GM23338 (cell line): ENCODE data around the gene MICALL1. TPM values are rescaled to one million over a fixed set of nuclear protein-coding genes. Genes with fewer than 3 reads are reported as not detected.

Experiments used
- ATAC-seq: fragments of 200-7000 bp; cut with Tn5 transposase; 3 replicates; pipeline ENCODE4 v1.9.1; 2020
- DNase-seq: peaks from one replicate; pipeline ENCODE4 v3.0.0-alpha.2; 2015; ENCODE audit warnings: low spot score
- H2AFZ ChIP-seq: fragments of 200-600 bp; sonication (generic); 2 replicates; pipeline ENCODE4 v1.8.0; 2016; ENCODE audit warnings: antibody characterized with exemption, mild to moderate bottlenecking, moderate library complexity
- H3F3A ChIP-seq: fragments of 200-600 bp; sonication (generic); replicated peaks from 2 replicates; pipeline ENCODE4 v1.8.0; 2017; ENCODE audit warnings: antibody characterized with exemption, mixed run types, low read depth
- H3K27ac ChIP-seq: fragments of 200-600 bp; sonication (generic); 2 replicates; pipeline ENCODE4 v1.6.1; 2016; ENCODE audit warnings: low read depth
- H3K27me3 ChIP-seq: fragments of 200-600 bp; sonication (generic); 2 replicates; pipeline ENCODE4 v1.8.0; 2016; ENCODE audit warnings: mild to moderate bottlenecking, mixed run types, moderate library complexity; ENCODE audit not compliant: insufficient read depth
- H3K36me3 ChIP-seq: fragments of 200-600 bp; sonication (generic); 2 replicates; pipeline ENCODE4 v1.8.0; 2016; ENCODE audit warnings: mild to moderate bottlenecking; ENCODE audit not compliant: insufficient read depth
- H3K4me1 ChIP-seq: fragments of 200-600 bp; sonication (generic); 2 replicates; pipeline ENCODE4 v1.8.0; 2016; ENCODE audit warnings: mild to moderate bottlenecking, moderate library complexity; ENCODE audit not compliant: insufficient read depth
- H3K4me2 ChIP-seq: fragments of 200-600 bp; sonication (generic); 2 replicates; pipeline ENCODE4 v1.7.1; 2017; ENCODE audit warnings: mixed run types
- H3K4me3 ChIP-seq: fragments of 200-600 bp; sonication (generic); 2 replicates; pipeline ENCODE4 v1.6.1; 2016; ENCODE audit warnings: mixed run types
- H3K79me2 ChIP-seq: fragments of 200-600 bp; sonication (generic); replicated peaks from 2 replicates; pipeline ENCODE4 v1.8.0; 2017; ENCODE audit warnings: mild to moderate bottlenecking; ENCODE audit not compliant: insufficient read depth
- H3K9me2 ChIP-seq: fragments of 200-600 bp; sonication (generic); 2 replicates; pipeline ENCODE4 v1.8.0; 2017; ENCODE audit not compliant: insufficient read depth
- H4K20me1 ChIP-seq: fragments of 200-600 bp; sonication (generic); replicated peaks from 2 replicates; pipeline ENCODE4 v1.8.0; 2017; ENCODE audit warnings: mild to moderate bottlenecking; ENCODE audit not compliant: insufficient read depth
- H3K27ac Mint-ChIP-seq: 2 replicates; pipeline ENCODE4 v1.8.0; 2020; ENCODE audit warnings: inconsistent platforms, mild to moderate bottlenecking, moderate library complexity, mixed read lengths
- H3K27me3 Mint-ChIP-seq: 3 replicates; pipeline ENCODE4 v1.8.0; 2022; ENCODE audit warnings: low read depth, mild to moderate bottlenecking, moderate library complexity, mixed read lengths, inconsistent platforms; ENCODE audit not compliant: insufficient read depth, poor library complexity
- H3K36me3 Mint-ChIP-seq: 3 replicates; pipeline ENCODE4 v1.8.0; 2021; ENCODE audit warnings: low read depth, mild to moderate bottlenecking, inconsistent platforms, moderate library complexity, mixed read lengths
- H3K4me1 Mint-ChIP-seq: 3 replicates; pipeline ENCODE4 v1.8.0; 2020; ENCODE audit warnings: mild to moderate bottlenecking, inconsistent platforms, mixed read lengths
- H3K4me3 Mint-ChIP-seq: 3 replicates; pipeline ENCODE4 v1.8.0; 2021; ENCODE audit warnings: moderate library complexity, mild to moderate bottlenecking, inconsistent platforms, mixed read lengths
- H3K9me3 Mint-ChIP-seq: 3 replicates; pipeline ENCODE4 v1.8.0; 2020; ENCODE audit warnings: moderate library complexity, mild to moderate bottlenecking, inconsistent platforms, mixed read lengths
- CREB1 ChIP-seq: fragments of 250-450 bp; sonication (Bioruptor Pico); IDR thresholded peaks from 2 replicates; pipeline ENCODE4 v1.5.0; 2020; ENCODE audit warnings: low read depth, mild to moderate bottlenecking, moderate library complexity
- EZH2 ChIP-seq: fragments of 200-600 bp; sonication (generic); IDR thresholded peaks from one replicate; pipeline ENCODE4 v1.8.0; 2017; ENCODE audit warnings: antibody characterized with exemption, mild to moderate bottlenecking, low read depth; ENCODE audit not compliant: unreplicated experiment
- EZH2phosphoT487 ChIP-seq: fragments of 200-600 bp; sonication (generic); IDR thresholded peaks from one replicate; pipeline ENCODE4 v1.8.1; 2018; ENCODE audit warnings: antibody characterized with exemption; ENCODE audit not compliant: unreplicated experiment
- NANOG ChIP-seq: IDR thresholded peaks from 2 replicates; pipeline ENCODE4 v1.6.1; 2016; ENCODE audit warnings: antibody characterized with exemption, borderline replicate concordance
- POLR2AphosphoS5 ChIP-seq: IDR thresholded peaks from 2 replicates; pipeline ENCODE4 v1.6.1; 2016; ENCODE audit warnings: antibody characterized with exemption, low read depth
- STAT1 ChIP-seq: IDR thresholded peaks from one replicate; pipeline ENCODE4 v1.6.1; 2016; ENCODE audit warnings: antibody characterized with exemption; ENCODE audit not compliant: unreplicated experiment
- ZNF114 ChIP-seq: fragments of 250-450 bp; sonication (Bioruptor Pico); IDR thresholded peaks from 2 replicates; pipeline ENCODE4 v1.5.0; 2020; ENCODE audit warnings: mild to moderate bottlenecking, moderate library complexity
- ZNF331 ChIP-seq: fragments of 250-450 bp; sonication (Bioruptor Pico); IDR thresholded peaks from 2 replicates; pipeline ENCODE4 v1.5.0; 2020; ENCODE audit warnings: low read depth, mild to moderate bottlenecking, moderate library complexity
- polyA plus RNA-seq: library from polyadenylated mRNA; unstranded; fragments of >200 nt; fragmentation: Nextera tagmentation; extraction: Ambion mirVana; gene quantifications from 2 replicates; pipeline ENCODE4 v1.2.1, GENCODE V29; 2016
- total RNA-seq: library from RNA; depleted of rRNA; stranded (reverse); fragments of >200 nt; shearing (Covaris generic); gene quantifications from 2 replicates; pipeline ENCODE4 v1.2.3, GENCODE V29; 2014
- TF ChIP-seq, protein P1 (sequence below), 2 experiments: fragments of 200-600 bp in 1 of 2; sonication (generic) in 1 of 2; conservative IDR thresholded peaks; 2 replicates each; pipeline versions ENCODE4 v1.5.1 to v1.6.1; 2016 to 2017; ENCODE audit warnings: antibody characterized with exemption in 2 of 2, low read depth in 2 of 2, mild to moderate bottlenecking in 2 of 2, moderate library complexity in 1 of 2

Gene MICALL1
- total and polyA plus RNA-seq, 2 experiments from 2014 or later, result 5.9 to 33.1 TPM

DNA sequence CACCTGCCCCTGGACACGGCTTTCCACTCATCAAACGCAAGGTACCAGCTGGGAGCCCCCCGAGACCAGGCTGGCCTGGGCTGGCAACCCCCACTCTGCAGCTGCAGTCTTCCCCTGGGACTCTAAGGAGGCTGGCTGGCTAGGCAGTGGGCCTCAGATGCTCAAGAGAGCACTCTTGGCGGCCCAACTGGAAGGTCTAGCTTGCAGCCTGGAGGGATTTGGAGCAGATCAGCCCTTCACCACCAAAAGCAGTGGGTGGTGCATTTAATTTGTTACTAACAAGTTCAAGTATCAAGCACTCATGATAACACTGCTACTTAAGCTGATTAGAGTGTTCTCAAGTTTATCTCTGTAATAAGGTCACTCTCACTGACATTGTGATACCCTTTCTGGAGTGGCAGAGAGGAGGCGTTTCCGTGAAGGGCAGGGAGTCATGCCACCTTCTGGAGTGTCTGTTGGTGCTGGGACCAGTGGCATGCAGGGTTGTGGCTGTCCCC lies 25.8 kb downstream of the MICALL1 start:
- Histone ChIP-seq H3K4me1 (no peaks in the 10 kb centered on the region), H3K36me3 (no peaks in the 10 kb centered on the region), H3K27me3 (no peaks in the 10 kb centered on the region), H2AFZ (no peak overlapping the region), H3K9me2 (no peaks in the 10 kb centered on the region), H3K27ac (no peak overlapping the region), H3F3A (0 out of 2 replicates have a peak, but pooled peaks cover 7% of the 10 kb centered on the region), H4K20me1 (no peaks in the 10 kb centered on the region; the same call in 1 of the 2 replicates), H3K4me3 (no peak overlapping the region), H3K4me2 (no peak overlapping the region), H3K79me2 (no peaks in the 10 kb centered on the region)
- Mint-ChIP-seq H3K4me1 (peaks cover 9% of the 10 kb centered on the region), H3K36me3 (peaks cover 17% of the 10 kb centered on the region), H3K4me3 (no peak overlapping the region), H3K27me3 (peaks cover 8% of the 10 kb centered on the region), H3K27ac (no peak overlapping the region), H3K9me3 (no peaks in the 10 kb centered on the region)
- no peak for ATAC-seq
- no peak for TF ChIP-seq EZH2phosphoT487
- TF ChIP-seq POLR2AphosphoS5, result no peak
- no peak for TF ChIP-seq STAT1
- DNase-seq, result no peak

DNA sequence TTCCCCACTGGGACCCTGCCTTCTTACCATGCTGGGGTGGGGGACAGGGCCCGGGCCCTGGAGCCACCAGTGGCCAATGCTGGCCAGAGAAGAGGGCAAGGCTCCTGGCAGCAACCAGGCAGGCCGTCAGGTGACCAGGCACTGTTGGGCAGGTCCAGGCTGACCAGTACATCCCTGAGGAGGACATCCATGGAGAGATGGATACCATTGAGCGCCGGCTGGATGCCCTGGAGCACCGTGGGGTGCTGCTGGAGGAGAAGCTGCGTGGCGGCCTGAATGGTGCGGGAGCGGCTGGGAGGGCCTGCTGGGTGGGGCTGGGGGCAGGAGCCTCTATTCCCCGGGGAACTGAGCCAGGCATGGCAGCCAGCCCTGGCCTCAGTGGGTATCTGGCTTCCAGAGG lies 26.3 kb downstream of the MICALL1 start:
- Histone ChIP-seq H3K79me2 (no peaks in the 10 kb centered on the region), H3K36me3 (0 out of 2 replicates have a peak, but pooled peaks cover 2% of the 10 kb centered on the region), H3K9me2 (no peaks in the 10 kb centered on the region), H3K4me1 (no peaks in the 10 kb centered on the region), H3K4me3 (no peak overlapping the region), H4K20me1 (no peaks in the 10 kb centered on the region; the same call in 1 of the 2 replicates), H2AFZ (no peak overlapping the region), H3K4me2 (no peak overlapping the region), H3F3A (0 out of 2 replicates have a peak, but pooled peaks cover 7% of the 10 kb centered on the region), H3K27me3 (no peaks in the 10 kb centered on the region), H3K27ac (no peak overlapping the region)
- no peak overlapping the region for H3K27ac Mint-ChIP-seq
- no peaks in the 10 kb centered on the region for H3K9me3 Mint-ChIP-seq
- H3K27me3 Mint-ChIP-seq, result peaks cover 8% of the 10 kb centered on the region
- DNase-seq, result no peak
- no peak for TF ChIP-seq POLR2AphosphoS5
- TF ChIP-seq NANOG, result no peak
- no peak for TF ChIP-seq STAT1
- no peak for TF ChIP-seq EZH2phosphoT487
- TF ChIP-seq EZH2, result no peak
- H3K4me3 Mint-ChIP-seq, result no peak overlapping the region
- peaks cover 18% of the 10 kb centered on the region for H3K36me3 Mint-ChIP-seq
- no peak for ATAC-seq
- peaks cover 9% of the 10 kb centered on the region for H3K4me1 Mint-ChIP-seq

- no peak overlapping the region for H3K4me3 ChIP-seq
- H3K9me3 Mint-ChIP-seq, result no peaks in the 10 kb centered on the region
- H3K27me3 ChIP-seq, result no peaks in the 10 kb centered on the region
- DNase-seq, result no peak
- H3K27ac ChIP-seq, result no peak overlapping the region
- no peak overlapping the region for H3K4me3 Mint-ChIP-seq
- H4K20me1 ChIP-seq, result no peaks in the 10 kb centered on the region; the same call in 1 of the 2 replicates
- peaks cover 9% of the 10 kb centered on the region for H3K4me1 Mint-ChIP-seq
- peaks cover 21% of the 10 kb centered on the region for H3K36me3 Mint-ChIP-seq
- no peak for ATAC-seq
- no peak overlapping the region for H3K4me2 ChIP-seq
- H3K9me2 ChIP-seq, result no peaks in the 10 kb centered on the region
- H3K27ac Mint-ChIP-seq, result peak overlapping the region; percentile 73; the same call in 1 of the 2 replicates
- H3K79me2 ChIP-seq, result no peaks in the 10 kb centered on the region
- 0 out of 2 replicates have a peak, but pooled peaks cover 7% of the 10 kb centered on the region for H3F3A ChIP-seq
- no peaks in the 10 kb centered on the region for H3K4me1 ChIP-seq
- H2AFZ ChIP-seq, result no peak overlapping the region
- H3K36me3 ChIP-seq, result 0 out of 2 replicates have a peak, but pooled peaks cover 5% of the 10 kb centered on the region
- H3K27me3 Mint-ChIP-seq, result peaks cover 11% of the 10 kb centered on the region
- TF ChIP-seq ZNF114 (no peak), NANOG (no peak), CREB1 (no peak), EZH2 (no peak), POLR2AphosphoS5 (no peak), ZNF331 (no peak)
- TF ChIP-seq, protein P1, sequence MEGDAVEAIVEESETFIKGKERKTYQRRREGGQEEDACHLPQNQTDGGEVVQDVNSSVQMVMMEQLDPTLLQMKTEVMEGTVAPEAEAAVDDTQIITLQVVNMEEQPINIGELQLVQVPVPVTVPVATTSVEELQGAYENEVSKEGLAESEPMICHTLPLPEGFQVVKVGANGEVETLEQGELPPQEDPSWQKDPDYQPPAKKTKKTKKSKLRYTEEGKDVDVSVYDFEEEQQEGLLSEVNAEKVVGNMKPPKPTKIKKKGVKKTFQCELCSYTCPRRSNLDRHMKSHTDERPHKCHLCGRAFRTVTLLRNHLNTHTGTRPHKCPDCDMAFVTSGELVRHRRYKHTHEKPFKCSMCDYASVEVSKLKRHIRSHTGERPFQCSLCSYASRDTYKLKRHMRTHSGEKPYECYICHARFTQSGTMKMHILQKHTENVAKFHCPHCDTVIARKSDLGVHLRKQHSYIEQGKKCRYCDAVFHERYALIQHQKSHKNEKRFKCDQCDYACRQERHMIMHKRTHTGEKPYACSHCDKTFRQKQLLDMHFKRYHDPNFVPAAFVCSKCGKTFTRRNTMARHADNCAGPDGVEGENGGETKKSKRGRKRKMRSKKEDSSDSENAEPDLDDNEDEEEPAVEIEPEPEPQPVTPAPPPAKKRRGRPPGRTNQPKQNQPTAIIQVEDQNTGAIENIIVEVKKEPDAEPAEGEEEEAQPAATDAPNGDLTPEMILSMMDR (conservative IDR thresholded peaks at IDR 0.05; ENCODE audit: low read depth in 2 of 2), result no peak
Observed at GRCh38 chr22:37932821-37933578, 26.9 kb downstream of the MICALL1 start.
